Endothelial cell of umbilical vein (primary cell): ENCODE data around the gene SYNPR. TPM values are rescaled to one million over a fixed set of nuclear protein-coding genes. Genes with fewer than 3 reads are reported as not detected.

ENCODE experiments used
- BruUV-seq: library from RNA; stranded (reverse); fragments of 400-500 nt; replicated peaks from 2 replicates; lab custom pipeline; 2021; lab: Mats Ljungman, UMichigan
- CTCF ChIA-PET: fragments of 300-600, 350-600 bp; sonication (Branson Sonifier 250); formaldehyde crosslinking; loops from one replicate; lab custom pipeline; 2021; ENCODE audit warnings: antibody characterized with exemption, inconsistent platforms; lab: Charles Lee
- POLR2A ChIA-PET: fragments of 300-600, 350-600 bp; sonication (Branson Sonifier 250); formaldehyde crosslinking; loops from one replicate; lab custom pipeline; 2021; ENCODE audit warnings: antibody characterized with exemption, inconsistent platforms; lab: Charles Lee
- DNase-seq: peaks from one replicate; pipeline ENCODE4 v3.0.0-alpha.2; 2011; ENCODE audit warnings: low read depth, low spot score
- FAIRE-seq: peaks from 2 replicates; lab custom pipeline; 2011; peaks lifted over from hg19 to GRCh38; lab: Jason Lieb, UNC
- H2AFZ ChIP-seq: 2 replicates; pipeline ENCODE4 v1.6.0; 2012; ENCODE audit warnings: low read depth, low read length, control low read depth, inconsistent platforms
- H3K27ac ChIP-seq: 2 replicates; pipeline ENCODE4 v1.5.1; 2011; ENCODE audit warnings: low read depth, mild to moderate bottlenecking, control low read depth, low read length, moderate library complexity; ENCODE audit not compliant: insufficient read depth
- H3K27me3 ChIP-seq, 2 experiments: 2 replicates each; pipeline versions ENCODE4 v1.6.0 to v1.6.1; 2011; ENCODE audit warnings: low read length in 2 of 2, mixed read lengths in 1 of 2; ENCODE audit not compliant: control insufficient read depth in 2 of 2, insufficient read depth in 2 of 2
- H3K36me3 ChIP-seq, 2 experiments: 2 replicates in 1 of 2; 3 replicates in 1 of 2; pipeline ENCODE4 v1.5.1; 2011; ENCODE audit warnings: low read length in 2 of 2, mild to moderate bottlenecking in 1 of 2, moderate library complexity in 1 of 2; ENCODE audit not compliant: control insufficient read depth in 2 of 2, insufficient read depth in 2 of 2; ENCODE audit errors: extremely low read depth in 1 of 2
- H3K4me1 ChIP-seq: 3 replicates; pipeline ENCODE4 v1.5.1; 2011; ENCODE audit warnings: mild to moderate bottlenecking, low read length; ENCODE audit not compliant: control insufficient read depth, insufficient read depth; ENCODE audit errors: extremely low read depth
- H3K4me2 ChIP-seq: 2 replicates; pipeline ENCODE4 v1.6.1; 2011; ENCODE audit warnings: low read length, control low read depth, mixed read lengths; ENCODE audit not compliant: insufficient read depth
- H3K4me3 ChIP-seq, 3 experiments: fragments of 200-600 bp in 1 of 3; sonication (generic), shearing (Covaris generic) in 1 of 3; replicated peaks in 1 of 3; 2 replicates each; pipeline ENCODE4 v1.5.1; 2011 to 2016; ENCODE audit warnings: control low read depth in 3 of 3, low read length in 3 of 3, mild to moderate bottlenecking in 2 of 3, inconsistent platforms in 1 of 3, low read depth in 1 of 3, moderate library complexity in 1 of 3; ENCODE audit not compliant: insufficient read depth in 1 of 3
- H3K79me2 ChIP-seq: 2 replicates; pipeline ENCODE4 v1.6.0; 2012; ENCODE audit warnings: low read length, inconsistent platforms; ENCODE audit not compliant: control insufficient read depth, insufficient read depth
- H3K9ac ChIP-seq: replicated peaks from 2 replicates; pipeline ENCODE3; 2011; ENCODE audit warnings: low read length, control low read depth; ENCODE audit not compliant: insufficient read depth; ENCODE audit errors: extremely low read depth
- H3K9me1 ChIP-seq: replicated peaks from 3 replicates; pipeline ENCODE4 v1.6.0; 2011; ENCODE audit warnings: mild to moderate bottlenecking, low read length; ENCODE audit not compliant: control insufficient read depth, insufficient read depth; ENCODE audit errors: extremely low read depth
- H3K9me3 ChIP-seq: replicated peaks from 2 replicates; pipeline ENCODE4 v1.5.1; 2012; ENCODE audit warnings: low read length, inconsistent platforms; ENCODE audit not compliant: control insufficient read depth, insufficient read depth
- H4K20me1 ChIP-seq: replicated peaks from 2 replicates; pipeline ENCODE3; 2011; ENCODE audit warnings: mild to moderate bottlenecking, low read length; ENCODE audit not compliant: control insufficient read depth, insufficient read depth; ENCODE audit errors: extremely low read depth
- GATA2 ChIP-seq: IDR thresholded peaks from 2 replicates; pipeline ENCODE4 v1.7.0; 2011; ENCODE audit warnings: low read depth, mild to moderate bottlenecking, moderate library complexity, mixed read lengths, low read length; ENCODE audit not compliant: insufficient read length, insufficient read depth
- JUN ChIP-seq: IDR thresholded peaks from 2 replicates; pipeline ENCODE4 v1.6.1; 2011; ENCODE audit warnings: borderline replicate concordance, low read depth; ENCODE audit not compliant: insufficient read length, insufficient read depth
- MYC ChIP-seq: IDR thresholded peaks from one replicate; pipeline ENCODE4 v1.6.1; 2011; ENCODE audit warnings: mild to moderate bottlenecking, low read depth, low read length
- POLR2A ChIP-seq: IDR thresholded peaks from 2 replicates; pipeline ENCODE4 v1.6.1; 2012; ENCODE audit warnings: low read depth, mild to moderate bottlenecking, control low read depth, low read length
- dilution Hi-C: fragments of 300-500 bp; cut with MboI; formaldehyde crosslinking; loops from one replicate; pipeline ENCODE4 v1.15.0; 2019; ENCODE audit warnings: low sequenced_read_pairs; ENCODE audit not compliant: extremely low pct_ligation_motif_present
- intact Hi-C: fragments of 100-400 bp; cut with micrococcal nuclease; formaldehyde crosslinking; loops from one replicate; pipeline ENCODE4 v1.10.0; 2022
- polyA plus RNA-seq, 4 experiments: library from polyadenylated mRNA; depleted of rRNA in 3 of 4; stranded (reverse) in 3 of 4; unstranded in 1 of 4; fragments of >200 nt; gene quantifications; 2 replicates each; pipeline versions ENCODE4 v1.2.1 to v1.2.3, GENCODE V29; 2011 to 2012; ENCODE audit warnings: missing spikeins in 1 of 4
- total RNA-seq: library from RNA; stranded (reverse); gene quantifications from 2 replicates; pipeline ENCODE4 v1.2.3, GENCODE V29; 2021
- TF ChIP-seq, protein P1 (sequence below): IDR thresholded peaks from 2 replicates; pipeline ENCODE4 v1.6.1; 2011; ENCODE audit not compliant: insufficient read depth, insufficient read length
- TF ChIP-seq, protein P2 (sequence below), 2 donors: IDR thresholded peaks; 1 replicate in 1 of 2; 2 replicates in 1 of 2; pipeline ENCODE4 v1.5.1; 2011; ENCODE audit warnings: low read length in 2 of 2, mild to moderate bottlenecking in 2 of 2, moderate library complexity in 2 of 2, control low read depth in 1 of 2, inconsistent platforms in 1 of 2, low read depth in 1 of 2; ENCODE audit not compliant: insufficient read depth in 1 of 2; ENCODE audit errors: extremely low read depth in 1 of 2

SYNPR gene
- total and polyA plus RNA-seq, 2 donors (not counting 3 experiments of a cell fraction or from before 2014, with no cell fraction given) = not detected

DNA sequence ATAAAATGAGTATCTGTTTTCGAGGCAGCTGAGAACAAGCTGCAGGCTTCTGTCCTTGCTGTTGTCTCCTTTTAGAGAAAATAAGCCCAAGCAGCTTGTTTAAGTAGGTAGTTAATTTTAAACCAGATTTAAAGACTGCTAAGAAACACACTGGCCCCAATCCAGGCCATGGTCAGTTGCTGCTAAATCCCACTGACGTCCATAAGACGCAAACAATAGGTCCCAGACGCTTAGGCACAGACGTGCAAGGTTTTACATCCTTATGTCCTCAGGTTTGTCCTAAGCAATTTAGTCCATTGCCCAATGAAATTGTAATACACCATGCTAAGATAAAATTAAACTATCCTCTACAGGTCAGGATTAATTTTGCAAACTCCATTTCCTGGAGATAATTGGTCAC is 254.4 kb downstream of the SYNPR start:
- Histone ChIP-seq H3K27me3 (no peaks in the 10 kb centered on the region), H3K9ac (no peak overlapping the region), H3K36me3 (no peaks in the 10 kb centered on the region), H3K4me3 (no peak overlapping the region), H4K20me1 (no peaks in the 10 kb centered on the region), H3K9me1 (no peaks in the 10 kb centered on the region), H2AFZ (no peak overlapping the region), H3K79me2 (no peaks in the 10 kb centered on the region), H3K4me2 (no peak overlapping the region), H3K9me3 (no peaks in the 10 kb centered on the region), H3K27ac (no peak overlapping the region), H3K4me1 (no peaks in the 10 kb centered on the region)
- DNase-seq (no peak), FAIRE-seq (no peak)
- ChIA-PET POLR2A (no interaction called here), CTCF (no interaction called here)
- dilution Hi-C loops (no loop called here), intact Hi-C loops (no loop called here)
- BruUV-seq = no TSS peak
- no peak for TF ChIP-seq MYC

DNA sequence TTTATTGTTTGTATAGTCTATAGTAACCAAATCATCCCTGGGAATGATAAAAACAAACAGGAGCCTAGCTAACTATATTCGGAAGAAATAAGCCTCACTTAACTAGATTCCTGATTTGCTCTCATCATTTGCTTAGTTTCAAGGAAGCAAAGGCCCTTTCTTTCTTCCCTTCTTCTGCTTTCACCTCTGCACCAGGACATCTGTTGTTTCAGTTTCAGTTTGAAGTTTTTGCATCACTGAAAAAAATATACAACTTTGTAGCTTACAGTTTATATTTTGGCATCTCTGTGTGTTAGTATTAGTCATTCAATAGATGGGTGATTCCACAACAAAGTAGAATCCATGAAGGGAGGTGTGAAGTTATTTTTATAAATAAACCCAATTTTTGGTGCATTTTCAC is 260.8 kb downstream of the SYNPR start:
- no peak for FAIRE-seq
- no peaks in the 10 kb centered on the region for H3K79me2 ChIP-seq
- BruUV-seq = no TSS peak
- no peak overlapping the region for H3K4me2 ChIP-seq
- H3K4me3 ChIP-seq = no peak overlapping the region
- H3K36me3 ChIP-seq = no peaks in the 10 kb centered on the region
- H3K9me1 ChIP-seq = no peaks in the 10 kb centered on the region
- H3K9ac ChIP-seq = no peak overlapping the region
- H3K27ac ChIP-seq = no peak overlapping the region
- POLR2A ChIA-PET = no interaction called here
- H3K27me3 ChIP-seq = no peaks in the 10 kb centered on the region
- CTCF ChIA-PET = no interaction called here
- TF ChIP-seq JUN (no peak), POLR2A (no peak), MYC (no peak), GATA2 (no peak)
- TF ChIP-seq, protein P1, sequence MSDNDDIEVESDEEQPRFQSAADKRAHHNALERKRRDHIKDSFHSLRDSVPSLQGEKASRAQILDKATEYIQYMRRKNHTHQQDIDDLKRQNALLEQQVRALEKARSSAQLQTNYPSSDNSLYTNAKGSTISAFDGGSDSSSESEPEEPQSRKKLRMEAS = no peak
- TF ChIP-seq, protein P2, sequence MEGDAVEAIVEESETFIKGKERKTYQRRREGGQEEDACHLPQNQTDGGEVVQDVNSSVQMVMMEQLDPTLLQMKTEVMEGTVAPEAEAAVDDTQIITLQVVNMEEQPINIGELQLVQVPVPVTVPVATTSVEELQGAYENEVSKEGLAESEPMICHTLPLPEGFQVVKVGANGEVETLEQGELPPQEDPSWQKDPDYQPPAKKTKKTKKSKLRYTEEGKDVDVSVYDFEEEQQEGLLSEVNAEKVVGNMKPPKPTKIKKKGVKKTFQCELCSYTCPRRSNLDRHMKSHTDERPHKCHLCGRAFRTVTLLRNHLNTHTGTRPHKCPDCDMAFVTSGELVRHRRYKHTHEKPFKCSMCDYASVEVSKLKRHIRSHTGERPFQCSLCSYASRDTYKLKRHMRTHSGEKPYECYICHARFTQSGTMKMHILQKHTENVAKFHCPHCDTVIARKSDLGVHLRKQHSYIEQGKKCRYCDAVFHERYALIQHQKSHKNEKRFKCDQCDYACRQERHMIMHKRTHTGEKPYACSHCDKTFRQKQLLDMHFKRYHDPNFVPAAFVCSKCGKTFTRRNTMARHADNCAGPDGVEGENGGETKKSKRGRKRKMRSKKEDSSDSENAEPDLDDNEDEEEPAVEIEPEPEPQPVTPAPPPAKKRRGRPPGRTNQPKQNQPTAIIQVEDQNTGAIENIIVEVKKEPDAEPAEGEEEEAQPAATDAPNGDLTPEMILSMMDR (IDR thresholded peaks at IDR 0.05; ENCODE audit: extremely low read depth in 1 of 2, insufficient read depth in 1 of 2, low read depth in 1 of 2, low read length in 2 of 2) = no peak
- DNase-seq = no peak
- no peaks in the 10 kb centered on the region for H4K20me1 ChIP-seq
- intact Hi-C loops = no loop called here
- H3K9me3 ChIP-seq = no peaks in the 10 kb centered on the region
- H3K4me1 ChIP-seq = no peaks in the 10 kb centered on the region
- dilution Hi-C loops = no loop called here
- no peak overlapping the region for H2AFZ ChIP-seq
